Common myeloid progenitor, CD34-positive (primary cell): Measurements from ENCODE around the gene SIRT2.
"Not testable (repeated sequence)": the region's sequence is repeated elsewhere in the genome, so short reads cannot be mapped to it uniquely, and the experiment has no call there.

Source experiments
- CTCF ChIA-PET: fragments of 350-600 bp; sonication (Branson Sonifier 250); formaldehyde crosslinking; loops from one replicate; lab custom pipeline; 2021; ENCODE audit warnings: antibody characterized with exemption; lab: Charles Lee
- POLR2A ChIA-PET: fragments of 350-600 bp; sonication (Branson Sonifier 250); formaldehyde crosslinking; loops from one replicate; lab custom pipeline; 2021; ENCODE audit warnings: antibody characterized with exemption; lab: Charles Lee
- DNase-seq, 3 donors: peaks; one replicate each; pipeline versions ENCODE4 v3.0.0 to v3.0.0-alpha.2; 2013
- H3K27ac ChIP-seq, 2 experiments: 1 replicate in 1 of 2; 2 replicates in 1 of 2; pipeline ENCODE4 v1.7.0; 2013; ENCODE audit warnings: inconsistent platforms in 2 of 2, low read length in 2 of 2, mild to moderate bottlenecking in 2 of 2, low read depth in 1 of 2, moderate library complexity in 1 of 2; ENCODE audit not compliant: severe bottlenecking in 2 of 2, insufficient read depth in 1 of 2, poor library complexity in 1 of 2
- H3K27me3 ChIP-seq, 5 experiments: replicated peaks in 2 of 5; 1 replicate in 3 of 5; 2 replicates in 2 of 5; pipeline versions ENCODE4 v1.6.1 to v1.7.0; 2013; ENCODE audit warnings: low read length in 4 of 5, mild to moderate bottlenecking in 2 of 5, moderate library complexity in 2 of 5, inconsistent platforms in 1 of 5; ENCODE audit not compliant: insufficient read depth in 5 of 5, control insufficient read depth in 4 of 5
- H3K36me3 ChIP-seq, 4 experiments: 1 replicate in 2 of 4; 2 replicates in 2 of 4; pipeline versions ENCODE4 v1.6.1 to v1.7.0; 2013; ENCODE audit warnings: low read length in 3 of 4, control low read depth in 1 of 4, mild to moderate bottlenecking in 1 of 4; ENCODE audit not compliant: control insufficient read depth in 4 of 4, insufficient read depth in 4 of 4
- H3K4me1 ChIP-seq, 4 experiments: 1 replicate in 3 of 4; 2 replicates in 1 of 4; pipeline versions ENCODE4 v1.6.1 to v1.7.1; 2013; ENCODE audit warnings: low read length in 3 of 4, mild to moderate bottlenecking in 3 of 4, control low read depth in 1 of 4, inconsistent platforms in 1 of 4, moderate library complexity in 1 of 4; ENCODE audit not compliant: control insufficient read depth in 4 of 4, insufficient read depth in 4 of 4; ENCODE audit errors: control extremely low read depth in 1 of 4
- H3K4me3 ChIP-seq, 7 experiments: 1 replicate in 4 of 7; 2 replicates in 3 of 7; pipeline versions ENCODE4 v1.5.1 to v1.7.0; 2013; ENCODE audit warnings: mild to moderate bottlenecking in 7 of 7, low read length in 6 of 7, moderate library complexity in 6 of 7, inconsistent platforms in 2 of 7, low read depth in 2 of 7, control low read depth in 1 of 7; ENCODE audit not compliant: insufficient read depth in 4 of 7, control insufficient read depth in 1 of 7; ENCODE audit errors: extremely low read depth in 1 of 7
- H3K9me3 ChIP-seq, 5 experiments: 1 replicate in 4 of 5; 2 replicates in 1 of 5; pipeline versions ENCODE4 v1.6.1 to v1.7.1; 2013; ENCODE audit warnings: low read length in 4 of 5, mild to moderate bottlenecking in 2 of 5, inconsistent platforms in 1 of 5, low read depth in 1 of 5, moderate library complexity in 1 of 5; ENCODE audit not compliant: control insufficient read depth in 4 of 5, insufficient read depth in 2 of 5; ENCODE audit errors: control extremely low read depth in 1 of 5
- whole genome bisulfite sequencing: methylation state at CpG from one replicate; pipeline ENCODE4 v1.1.5; 2013; ENCODE audit not compliant: insufficient coverage; 5-methylcytosine and 5-hydroxymethylcytosine counted together

Gene SIRT2

DNA sequence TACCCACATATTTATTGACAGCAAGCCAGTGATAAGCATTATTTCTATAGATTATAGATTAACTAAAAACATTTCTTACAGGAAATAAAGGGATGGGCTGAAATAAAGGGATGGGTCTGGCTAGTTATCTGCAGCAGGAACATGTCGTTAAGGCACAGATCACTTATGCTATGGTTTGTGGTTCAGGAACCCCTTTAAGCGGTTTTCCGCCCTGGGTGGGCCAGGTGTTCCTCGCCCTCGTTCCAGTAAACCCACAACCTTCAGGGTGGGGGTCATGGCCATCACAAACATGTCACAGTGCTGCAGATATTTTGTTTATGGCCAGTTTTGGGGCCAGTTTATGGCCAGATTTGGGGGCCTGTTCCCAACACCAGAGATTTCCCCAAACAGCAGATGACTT, 42.0 kb upstream of the SIRT2 start:
- CTCF ChIA-PET = interaction anchor here (3.4 kb wide), 1 partner anchor 10 kb away, joined by 12 read pairs; no protein-coding TSS in a partner anchor
- H3K9me3 ChIP-seq, DNase-seq, H3K27ac ChIP-seq, POLR2A ChIA-PET, H3K27me3 ChIP-seq, H3K4me3 ChIP-seq, H3K36me3 ChIP-seq: not testable (repeated sequence)
- peaks cover 0 to 11% (median 3%) of the 10 kb centered on the region in 4 experiments for H3K4me1 ChIP-seq
- WGBS = 81% methylated on average over 5 of the region's 5 CpGs

DNA sequence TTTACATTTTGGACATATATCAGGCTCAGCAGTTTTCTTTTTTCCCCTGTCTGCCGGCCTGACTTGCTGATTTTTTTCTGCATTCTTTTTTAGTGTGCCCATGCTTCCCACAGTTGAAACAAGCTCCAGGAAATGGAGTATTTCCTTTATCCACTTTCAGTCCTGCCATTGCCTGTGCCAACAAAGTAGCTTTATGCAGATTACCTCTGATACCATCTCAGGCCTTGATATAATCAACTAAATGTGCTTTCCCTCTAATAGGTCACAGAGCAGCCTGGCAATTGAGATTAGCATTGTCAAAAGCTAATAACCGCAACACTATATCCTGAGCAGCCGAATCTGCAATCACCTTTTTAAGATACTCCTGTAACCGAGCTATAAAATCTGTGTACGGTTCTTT, 40.5 kb upstream of the SIRT2 start:
- Histone ChIP-seq H3K27me3 (no peaks in the 10 kb centered on the region), H3K27ac (no peak overlapping the region), H3K4me1 (peaks cover 0 to 11% (median 3%) of the 10 kb centered on the region in 4 experiments), H3K36me3 (peaks cover 0 to 2% (median under 1%) of the 10 kb centered on the region in 4 experiments), H3K4me3 (peak overlapping the region in 1 of 7 experiments; percentile 20), H3K9me3 (peaks cover 0 to 4% (median under 1%) of the 10 kb centered on the region in 5 experiments)
- CTCF ChIA-PET = interaction anchor here (1.2 to 3.4 kb wide), 4 partner anchors 10 to 22 kb away, joined by 3 to 12 read pairs (median 6); no protein-coding TSS in a partner anchor
- 12% methylated on average over 5 of the region's 5 CpGs for WGBS
- peak in 1 of 3 donors; percentile 43 for DNase-seq
- POLR2A ChIA-PET = interaction anchor here (0.7 kb wide), 1 partner anchor 112 kb away, joined by 3 read pairs; no protein-coding TSS in a partner anchor

DNA sequence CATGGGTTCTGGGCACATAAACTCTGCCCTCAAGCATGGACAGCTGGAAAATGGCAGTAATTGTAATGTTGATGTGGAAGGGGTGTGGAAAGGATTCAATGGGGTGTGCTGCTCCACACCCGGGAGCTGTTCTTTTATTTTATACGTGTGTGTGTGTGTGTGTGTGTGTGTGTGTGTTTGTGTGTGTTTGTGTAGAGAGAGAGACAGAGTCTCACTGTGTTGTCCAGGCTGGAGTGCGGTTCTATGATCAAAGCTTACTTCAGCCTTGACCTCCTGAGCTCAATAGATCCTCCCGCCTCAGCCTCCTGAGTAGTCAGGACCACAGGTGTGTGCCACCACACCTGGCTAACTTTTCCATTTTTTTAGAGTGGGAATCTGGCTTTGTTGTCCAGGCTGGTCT, 34.1 kb upstream of the SIRT2 start:
- Histone ChIP-seq H3K27ac (no peak overlapping the region), H3K9me3 (peaks cover 0 to 11% (median 6%) of the 10 kb centered on the region in 5 experiments), H3K27me3 (no peaks in the 10 kb centered on the region), H3K4me3 (no peak overlapping the region), H3K36me3 (peaks cover 0 to 24% (median 11%) of the 10 kb centered on the region in 4 experiments), H3K4me1 (peaks cover 5 to 24% (median 20%) of the 10 kb centered on the region in 4 experiments)
- ChIA-PET POLR2A (no interaction called here), CTCF (interaction anchor here (0.7 to 1.6 kb wide), 9 partner anchors 14 to 299 kb away, joined by 3 to 4 read pairs (median 3); partner anchors contain the start of gene CAPN12)
- 100% methylated on average over 1 of the region's 4 CpGs for WGBS
- no peak for DNase-seq

DNA sequence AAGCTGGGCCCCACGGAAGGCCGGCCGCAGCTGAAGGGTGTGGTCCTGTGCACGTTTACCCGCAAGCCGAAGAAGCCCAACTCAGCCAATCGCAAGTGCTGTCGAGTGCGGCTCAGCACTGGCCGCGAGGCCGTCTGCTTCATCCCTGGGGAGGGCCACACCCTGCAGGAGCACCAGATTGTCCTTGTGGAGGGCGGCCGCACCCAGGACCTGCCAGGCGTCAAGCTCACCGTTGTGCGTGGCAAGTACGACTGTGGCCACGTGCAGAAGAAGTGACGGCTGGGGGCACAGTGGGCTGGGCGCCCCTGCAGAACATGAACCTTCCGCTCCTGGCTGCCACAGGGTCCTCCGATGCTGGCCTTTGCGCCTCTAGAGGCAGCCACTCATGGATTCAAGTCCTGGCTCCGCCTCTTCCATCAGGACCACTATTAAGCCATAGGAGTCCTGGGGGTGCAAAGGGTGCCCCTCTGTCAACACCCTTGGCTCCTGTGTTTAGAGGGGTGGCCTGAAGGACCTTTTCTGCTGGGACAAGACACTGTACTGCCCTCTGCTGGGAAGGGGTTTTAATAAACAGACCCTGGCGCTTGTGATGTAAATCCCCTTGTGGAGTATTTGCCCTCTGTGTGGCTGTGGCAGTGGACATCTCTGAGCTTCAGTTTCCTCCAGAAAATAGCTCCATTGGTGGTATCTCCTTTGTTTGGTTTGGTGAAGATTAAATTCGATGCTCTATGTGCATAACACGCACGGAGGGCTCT, 33.2 kb upstream of the SIRT2 start:
- DNase-seq = peak; percentile 73 to 83 (median 81)
- WGBS = 99% methylated on average over 21 of the region's 29 CpGs
- Histone ChIP-seq H3K36me3 (peaks cover 0 to 24% (median 11%) of the 10 kb centered on the region in 4 experiments), H3K4me1 (peaks cover 5 to 24% (median 20%) of the 10 kb centered on the region in 4 experiments), H3K4me3 (no peak overlapping the region), H3K9me3 (peaks cover 0 to 11% (median 6%) of the 10 kb centered on the region in 5 experiments), H3K27ac (no peak overlapping the region), H3K27me3 (no peaks in the 10 kb centered on the region)
- ChIA-PET POLR2A (no interaction called here), CTCF (interaction anchor here (0.7 to 1.4 kb wide), 8 partner anchors 15 to 299 kb away, joined by 3 to 4 read pairs (median 3); partner anchors contain the start of gene CAPN12)

DNA sequence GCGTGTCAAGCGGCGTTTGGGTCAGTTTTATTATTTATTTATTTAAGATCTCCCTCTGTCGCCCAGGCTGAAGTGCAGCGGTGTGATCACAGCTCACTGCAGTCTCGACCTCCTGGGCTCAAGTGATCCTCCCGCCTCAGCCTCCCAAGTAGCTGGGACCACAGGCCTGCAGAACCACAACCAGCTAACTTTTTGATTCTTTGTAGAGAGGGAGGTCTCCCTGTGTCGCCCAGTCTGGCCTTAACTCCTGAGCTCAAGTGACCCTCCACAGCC, 32.0 kb upstream of the SIRT2 start:
- WGBS = no CpG with 5 or more reads among the region's 8 CpGs
- Histone ChIP-seq H3K36me3 (peaks cover 0 to 24% (median 11%) of the 10 kb centered on the region in 4 experiments), H3K27me3 (no peaks in the 10 kb centered on the region), H3K4me3 (peak overlapping the region; percentile 68 to 97 (median 93)), H3K4me1 (peaks cover 5 to 24% (median 20%) of the 10 kb centered on the region in 4 experiments), H3K27ac (peak overlapping the region; percentile 75 to 89), H3K9me3 (peaks cover 0 to 11% (median 6%) of the 10 kb centered on the region in 5 experiments)
- ChIA-PET POLR2A (no interaction called here), CTCF (interaction anchor here (1.3 to 3.8 kb wide), 5 partner anchors 31 to 238 kb away, joined by 4 to 15 read pairs (median 6); partner anchors contain the start of gene RINL)
- DNase-seq = no peak

DNA sequence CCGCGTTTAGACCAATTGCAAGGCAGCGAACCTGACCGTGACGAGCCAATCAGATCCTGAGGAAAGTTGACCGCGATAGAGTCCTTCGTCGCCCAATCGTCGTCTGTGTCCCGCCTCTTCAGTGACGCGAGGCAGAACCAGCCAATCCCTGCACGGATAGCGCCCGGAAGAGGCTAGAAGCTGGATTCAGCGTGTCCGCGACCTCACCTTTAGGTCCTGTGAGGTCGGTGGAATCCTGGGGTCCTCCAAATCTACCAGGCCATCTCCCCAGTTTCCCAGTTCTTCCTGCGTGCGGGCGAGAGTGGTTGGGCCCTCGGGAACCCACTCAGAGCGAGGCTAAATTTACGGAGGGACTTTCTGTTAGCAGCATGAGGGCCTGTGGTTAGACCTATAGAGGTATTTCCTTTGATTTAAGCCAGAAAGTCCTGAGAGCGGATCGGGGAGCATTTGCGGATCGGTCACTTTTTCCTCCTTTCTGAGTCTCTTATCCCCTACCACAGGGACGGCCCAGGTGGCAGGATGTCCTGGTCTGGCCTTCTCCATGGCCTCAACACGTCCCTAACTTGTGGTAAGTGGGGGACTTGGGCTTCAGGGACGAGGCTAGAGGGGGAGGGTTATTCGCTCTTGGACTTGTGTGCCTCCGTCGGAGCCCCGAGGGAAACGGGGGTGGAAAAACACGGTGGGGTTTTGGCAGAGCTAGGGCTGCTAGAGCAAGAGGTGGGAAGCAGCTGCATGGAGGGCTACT, 31.5 kb upstream of the SIRT2 start, which contains the start of gene MRPS12:
TSS of gene MRPS12 (plus strand) at position 169 of the 745 bp plus-strand sequence. CDS start at position 520, 351 bp downstream.
- Histone ChIP-seq H3K4me1 (peaks cover 5 to 24% (median 20%) of the 10 kb centered on the region in 4 experiments), H3K4me3 (peak within 1 kb of the TSS; percentile 68 to 97 (median 93)), H3K27me3 (no peaks in the 10 kb centered on the region), H3K27ac (peak within 1 kb of the TSS; percentile 75 to 89), H3K9me3 (peaks cover 0 to 11% (median 6%) of the 10 kb centered on the region in 5 experiments), H3K36me3 (peaks cover 0 to 28% (median 12%) of the 10 kb centered on the region in 4 experiments)
- ChIA-PET POLR2A (no interaction called here), CTCF (interaction anchor here (0.7 to 3.8 kb wide), 24 partner anchors 13 to 237 kb away, joined by 3 to 15 read pairs (median 4); partner anchors contain the start of genes NFKBIB and RINL)
- 0% methylated on average over 33 of the region's 40 CpGs for WGBS
- DNase-seq = peak; percentile 100
